ENCODE measurements around the gene SPNS1. TPM values are rescaled to one million over a fixed set of nuclear protein-coding genes. Genes with fewer than 3 reads are reported as not detected.

SPNS1 gene
- total and polyA plus RNA-seq, 4 donors: 11.5 to 20.5 (median 15.7) TPM

DNA sequence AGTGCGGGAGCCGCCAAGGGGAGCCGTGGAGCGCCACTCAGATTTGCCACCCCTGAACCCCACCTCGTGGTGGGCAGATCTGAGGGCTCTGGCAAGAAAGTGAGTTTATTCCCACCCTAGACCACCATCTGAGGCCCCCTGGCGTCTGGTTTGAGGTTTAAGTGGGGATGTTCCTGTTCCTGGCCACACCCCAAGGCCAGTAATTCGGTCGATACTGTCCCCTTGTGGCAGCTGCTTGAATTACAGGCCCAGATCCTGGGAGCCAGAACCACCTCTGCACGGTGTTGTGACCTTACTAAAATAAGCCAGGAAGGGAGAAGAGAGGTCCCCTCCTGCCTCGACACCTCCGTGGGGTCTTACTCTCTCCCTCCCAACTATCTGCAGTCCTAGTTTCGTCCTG, 6.9 kb downstream of the SPNS1 start:
- H3K9me3 ChIP-seq (ENCODE audit: control insufficient read depth in 4 of 4, low read length in 3 of 4): no peaks in the 10 kb centered on the region
- H3K36me3 ChIP-seq (ENCODE audit: control insufficient read depth in 4 of 4, insufficient read depth in 3 of 4, low read depth in 1 of 4, low read length in 3 of 4): peaks cover 7 to 42% (median 10%) of the 10 kb centered on the region in 4 donors
- H3K4me1 ChIP-seq (ENCODE audit: control insufficient read depth in 4 of 4, insufficient read depth in 4 of 4, low read length in 3 of 4): peaks cover 0 to 2% (median 0%) of the 10 kb centered on the region in 4 donors
- no peak overlapping the region for H3K4me3 ChIP-seq (ENCODE audit: low read depth in 1 of 3, low read length in 3 of 3)
- no peaks in the 10 kb centered on the region for H3K27me3 ChIP-seq (ENCODE audit: control insufficient read depth in 4 of 4, insufficient read depth in 4 of 4, low read length in 3 of 4)
- whole genome bisulfite sequencing: 88% methylated on average over 12 of the region's 12 CpGs
- peak; percentile 36 for TF ChIP-seq CTCF (IDR thresholded peaks at IDR 0.05; ENCODE audit: low read depth, low read length, missing input control)
- no peak for TF ChIP-seq TAF1 (conservative IDR thresholded peaks at IDR 0.05)
- no peak overlapping the region for H3K27ac ChIP-seq (ENCODE audit: low read depth in 1 of 2, low read length in 2 of 2)
- DNase-seq (ENCODE audit: low spot score): peak; percentile 71
- no peak overlapping the region for H3K9ac ChIP-seq (ENCODE audit: low read depth in 1 of 2, low read length in 2 of 2)

- TF ChIP-seq EGR1 (IDR thresholded peaks at IDR 0.05; ENCODE audit: low read depth in 2 of 2): no peak
- TF ChIP-seq, protein P1, sequence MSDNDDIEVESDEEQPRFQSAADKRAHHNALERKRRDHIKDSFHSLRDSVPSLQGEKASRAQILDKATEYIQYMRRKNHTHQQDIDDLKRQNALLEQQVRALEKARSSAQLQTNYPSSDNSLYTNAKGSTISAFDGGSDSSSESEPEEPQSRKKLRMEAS (IDR thresholded peaks at IDR 0.05): no peak
- TF ChIP-seq ATF3 (IDR thresholded peaks at IDR 0.05): no peak
- no peak for TF ChIP-seq YY1 (IDR thresholded peaks at IDR 0.05)
- TF ChIP-seq JUND (IDR thresholded peaks at IDR 0.05): no peak
- no peak for TF ChIP-seq SP1 (IDR thresholded peaks at IDR 0.05)
- no peak for TF ChIP-seq CTCF (IDR thresholded peaks at IDR 0.05; ENCODE audit: low read depth, low read length, missing input control)
- no peak for TF ChIP-seq RXRA (IDR thresholded peaks at IDR 0.05)
- TF ChIP-seq RAD21 (IDR thresholded peaks at IDR 0.05): no peak
- TF ChIP-seq GABPA (IDR thresholded peaks at IDR 0.05 in 1 of 2, conservative IDR thresholded peaks at IDR 0.05 in 1 of 2): no peak
- no peak for TF ChIP-seq FOXA2 (IDR thresholded peaks at IDR 0.05)
- TF ChIP-seq NR2F2 (IDR thresholded peaks at IDR 0.05): no peak
- no peak for TF ChIP-seq FOXA1 (IDR thresholded peaks at IDR 0.05)
- TF ChIP-seq HNF4A (conservative IDR thresholded peaks at IDR 0.05): no peak
- TF ChIP-seq, protein P2, sequence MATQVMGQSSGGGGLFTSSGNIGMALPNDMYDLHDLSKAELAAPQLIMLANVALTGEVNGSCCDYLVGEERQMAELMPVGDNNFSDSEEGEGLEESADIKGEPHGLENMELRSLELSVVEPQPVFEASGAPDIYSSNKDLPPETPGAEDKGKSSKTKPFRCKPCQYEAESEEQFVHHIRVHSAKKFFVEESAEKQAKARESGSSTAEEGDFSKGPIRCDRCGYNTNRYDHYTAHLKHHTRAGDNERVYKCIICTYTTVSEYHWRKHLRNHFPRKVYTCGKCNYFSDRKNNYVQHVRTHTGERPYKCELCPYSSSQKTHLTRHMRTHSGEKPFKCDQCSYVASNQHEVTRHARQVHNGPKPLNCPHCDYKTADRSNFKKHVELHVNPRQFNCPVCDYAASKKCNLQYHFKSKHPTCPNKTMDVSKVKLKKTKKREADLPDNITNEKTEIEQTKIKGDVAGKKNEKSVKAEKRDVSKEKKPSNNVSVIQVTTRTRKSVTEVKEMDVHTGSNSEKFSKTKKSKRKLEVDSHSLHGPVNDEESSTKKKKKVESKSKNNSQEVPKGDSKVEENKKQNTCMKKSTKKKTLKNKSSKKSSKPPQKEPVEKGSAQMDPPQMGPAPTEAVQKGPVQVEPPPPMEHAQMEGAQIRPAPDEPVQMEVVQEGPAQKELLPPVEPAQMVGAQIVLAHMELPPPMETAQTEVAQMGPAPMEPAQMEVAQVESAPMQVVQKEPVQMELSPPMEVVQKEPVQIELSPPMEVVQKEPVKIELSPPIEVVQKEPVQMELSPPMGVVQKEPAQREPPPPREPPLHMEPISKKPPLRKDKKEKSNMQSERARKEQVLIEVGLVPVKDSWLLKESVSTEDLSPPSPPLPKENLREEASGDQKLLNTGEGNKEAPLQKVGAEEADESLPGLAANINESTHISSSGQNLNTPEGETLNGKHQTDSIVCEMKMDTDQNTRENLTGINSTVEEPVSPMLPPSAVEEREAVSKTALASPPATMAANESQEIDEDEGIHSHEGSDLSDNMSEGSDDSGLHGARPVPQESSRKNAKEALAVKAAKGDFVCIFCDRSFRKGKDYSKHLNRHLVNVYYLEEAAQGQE (IDR thresholded peaks at IDR 0.05): no peak
- TF ChIP-seq TAF1 (conservative IDR thresholded peaks at IDR 0.05): no peak
- no peak for TF ChIP-seq HNF4G (IDR thresholded peaks at IDR 0.05)
- 97% methylated on average over 10 of the region's 10 CpGs for WGBS
- no peak for DNase-seq (ENCODE audit: low spot score)
- Histone ChIP-seq H3K4me3 (ENCODE audit: low read depth in 1 of 3, low read length in 3 of 3) (no peak overlapping the region), H3K27me3 (ENCODE audit: control insufficient read depth in 4 of 4, insufficient read depth in 4 of 4, low read length in 3 of 4) (no peaks in the 10 kb centered on the region), H3K27ac (ENCODE audit: low read depth in 1 of 2, low read length in 2 of 2) (no peak overlapping the region), H3K36me3 (ENCODE audit: control insufficient read depth in 4 of 4, insufficient read depth in 3 of 4, low read depth in 1 of 4, low read length in 3 of 4) (peaks cover 7 to 51% (median 11%) of the 10 kb centered on the region in 4 donors), H3K4me1 (ENCODE audit: control insufficient read depth in 4 of 4, insufficient read depth in 4 of 4, low read length in 3 of 4) (no peaks in the 10 kb centered on the region), H3K9ac (ENCODE audit: low read depth in 1 of 2, low read length in 2 of 2) (no peak overlapping the region), H3K9me3 (ENCODE audit: control insufficient read depth in 4 of 4, low read length in 3 of 4) (peaks cover 0 to 3% (median 0%) of the 10 kb centered on the region in 4 donors)
These were observed 7.8 kb downstream of the SPNS1 start for GRCh38 chr16:28982418-28982817.

Measured in liver (tissue), 9 donors.